Caco-2 (cell line): ENCODE results near the gene ART1. TPM values are rescaled to one million over a fixed set of nuclear protein-coding genes. Genes with fewer than 3 reads are reported as not detected.

Experiments
- BruUV-seq: library from RNA; stranded (reverse); fragments of 400-500 nt; replicated peaks from 2 replicates; lab custom pipeline; 2021; lab: Mats Ljungman, UMichigan
- CTCF ChIA-PET: fragments of 300-600 bp; sonication (Branson Sonifier 250); formaldehyde crosslinking; loops from one replicate; lab custom pipeline; 2022; ENCODE audit warnings: antibody characterized with exemption; lab: Charles Lee
- POLR2A ChIA-PET: fragments of 300-600 bp; sonication (Branson Sonifier 250); formaldehyde crosslinking; loops from one replicate; lab custom pipeline; 2022; ENCODE audit warnings: antibody characterized with exemption; lab: Charles Lee
- DNase-seq, 2 experiments: peaks; one replicate each; pipeline versions ENCODE4 v3.0.0 to v3.0.0-alpha.2; 2020 to 2022
- H3K27me3 ChIP-seq: replicated peaks from 2 replicates; pipeline ENCODE4 v1.6.0; 2011; ENCODE audit warnings: low read length; ENCODE audit not compliant: control insufficient read depth, insufficient read depth
- H3K36me3 ChIP-seq: 2 replicates; pipeline ENCODE4 v1.5.1; 2011; ENCODE audit warnings: low read length; ENCODE audit not compliant: control insufficient read depth, insufficient read depth
- H3K4me1 ChIP-seq: fragments of 250-450 bp; sonication (Bioruptor Pico); 2 replicates; pipeline ENCODE4 v1.5.1; 2020; ENCODE audit warnings: mild to moderate bottlenecking
- H3K4me3 ChIP-seq: 2 replicates; pipeline ENCODE4 v1.5.1; 2011; ENCODE audit warnings: low read depth, mild to moderate bottlenecking, control low read depth, low read length
- H3K9me3 ChIP-seq: fragments of 250-450 bp; sonication (Bioruptor Pico); 2 replicates; pipeline ENCODE4 v1.5.1; 2020; ENCODE audit warnings: mild to moderate bottlenecking, moderate library complexity
- H3K27ac Mint-ChIP-seq: one replicate; pipeline ENCODE4 v1.8.0; 2022; ENCODE audit warnings: mixed read lengths; ENCODE audit not compliant: unreplicated experiment
- H3K27me3 Mint-ChIP-seq: one replicate; pipeline ENCODE4 v1.8.0; 2022; ENCODE audit warnings: mixed read lengths; ENCODE audit not compliant: insufficient read depth, unreplicated experiment
- H3K36me3 Mint-ChIP-seq: one replicate; pipeline ENCODE4 v1.8.0; 2022; ENCODE audit warnings: mild to moderate bottlenecking, mixed read lengths; ENCODE audit not compliant: insufficient read depth, unreplicated experiment
- H3K4me1 Mint-ChIP-seq: one replicate; pipeline ENCODE4 v1.8.0; 2022; ENCODE audit warnings: low read depth, mixed read lengths; ENCODE audit not compliant: unreplicated experiment
- H3K4me3 Mint-ChIP-seq: one replicate; pipeline ENCODE4 v1.8.0; 2022; ENCODE audit warnings: mild to moderate bottlenecking, moderate library complexity, mixed read lengths; ENCODE audit not compliant: unreplicated experiment
- H3K9me3 Mint-ChIP-seq: one replicate; pipeline ENCODE4 v1.8.0; 2022; ENCODE audit warnings: mixed read lengths; ENCODE audit not compliant: unreplicated experiment
- CTCF ChIP-seq, 2 experiments: fragments of 200-600 bp in 1 of 2; IDR thresholded peaks; 1 replicate in 1 of 2; 2 replicates in 1 of 2; pipeline versions ENCODE4 v1.5.1 to v1.8.0; 2011 to 2022; ENCODE audit warnings: antibody characterized with exemption in 1 of 2, control low read depth in 1 of 2, inconsistent platforms in 1 of 2, low read depth in 1 of 2, low read length in 1 of 2, mild to moderate bottlenecking in 1 of 2, moderate library complexity in 1 of 2; ENCODE audit not compliant: insufficient read depth in 1 of 2, severe bottlenecking in 1 of 2, unreplicated experiment in 1 of 2
- intact Hi-C: fragments of 100-400 bp; cut with micrococcal nuclease; formaldehyde crosslinking; loops from one replicate; pipeline ENCODE4 v1.10.0; 2022; ENCODE audit not compliant: unreplicated experiment
- total RNA-seq: library from RNA; stranded (reverse); gene quantifications from 2 replicates; pipeline ENCODE4 v1.2.3, GENCODE V29; 2022

Gene ART1
- total RNA-seq, 1 experiment from 2014 or later, result not detected

- Mint-ChIP-seq H3K27ac (no peak overlapping the region), H3K4me1 (peaks cover 8% of the 10 kb centered on the region), H3K4me3 (no peak overlapping the region), H3K27me3 (no peaks in the 10 kb centered on the region), H3K36me3 (no peaks in the 10 kb centered on the region), H3K9me3 (no peaks in the 10 kb centered on the region)
- no peak for DNase-seq
- ChIA-PET POLR2A (no interaction called here), CTCF (no interaction called here)
- Histone ChIP-seq H3K4me1 (peaks cover 8% of the 10 kb centered on the region), H3K27me3 (no peaks in the 10 kb centered on the region), H3K9me3 (0 out of 2 replicates have a peak, but pooled peaks cover 5% of the 10 kb centered on the region), H3K36me3 (no peaks in the 10 kb centered on the region), H3K4me3 (no peak overlapping the region)
- BruUV-seq, result no TSS peak
- intact Hi-C loops, result no loop called here
- TF ChIP-seq CTCF (IDR thresholded peaks at IDR 0.05; ENCODE audit: insufficient read depth in 1 of 2, low read depth in 1 of 2, low read length in 1 of 2, severe bottlenecking in 1 of 2, unreplicated experiment in 1 of 2), result no peak
These were observed 28.0 kb upstream of the ART1 start for GRCh38 chr11:3616721-3617460.

DNA sequence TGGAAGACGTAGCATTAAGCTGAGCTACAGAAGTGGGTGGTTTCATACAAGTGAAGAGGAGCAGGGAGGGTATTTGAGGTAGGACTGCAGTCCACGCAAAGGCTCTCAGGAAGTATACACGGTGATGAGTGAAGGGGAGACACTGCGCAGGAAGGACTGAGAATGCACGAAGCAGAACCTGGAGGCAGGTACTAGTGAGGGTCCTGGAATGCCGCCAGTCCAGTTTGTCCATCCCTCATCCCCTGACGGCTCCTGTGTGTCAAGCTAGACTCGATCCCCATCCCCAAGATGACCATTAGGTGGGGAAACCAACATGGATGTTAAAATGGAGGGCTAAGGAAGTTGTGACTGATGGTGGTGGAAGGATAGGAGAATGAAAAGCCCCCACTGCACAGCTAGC, 26.9 kb upstream of the ART1 start:
- Mint-ChIP-seq H3K4me3 (no peak overlapping the region), H3K9me3 (no peaks in the 10 kb centered on the region), H3K27ac (no peak overlapping the region), H3K27me3 (no peaks in the 10 kb centered on the region), H3K36me3 (no peaks in the 10 kb centered on the region), H3K4me1 (peaks cover 8% of the 10 kb centered on the region)
- Histone ChIP-seq H3K27me3 (no peaks in the 10 kb centered on the region), H3K4me1 (peaks cover 8% of the 10 kb centered on the region), H3K9me3 (no peaks in the 10 kb centered on the region), H3K4me3 (no peak overlapping the region), H3K36me3 (no peaks in the 10 kb centered on the region)
- intact Hi-C loops, result no loop called here
- CTCF ChIA-PET, result no interaction called here
- TF ChIP-seq CTCF (IDR thresholded peaks at IDR 0.05; ENCODE audit: insufficient read depth in 1 of 2, low read depth in 1 of 2, low read length in 1 of 2, severe bottlenecking in 1 of 2, unreplicated experiment in 1 of 2), result no peak
- POLR2A ChIA-PET, result no interaction called here
- DNase-seq, result peak; percentile 50 to 65
- BruUV-seq, result no TSS peak

- Mint-ChIP-seq H3K36me3 (no peaks in the 10 kb centered on the region), H3K4me3 (no peak overlapping the region), H3K9me3 (no peaks in the 10 kb centered on the region), H3K27me3 (no peaks in the 10 kb centered on the region), H3K4me1 (peaks cover 6% of the 10 kb centered on the region), H3K27ac (no peak overlapping the region)
- no peaks in the 10 kb centered on the region for H3K27me3 ChIP-seq
- ChIA-PET POLR2A (no interaction called here), CTCF (no interaction called here)
- no peak for DNase-seq
- no peaks in the 10 kb centered on the region for H3K36me3 ChIP-seq
- BruUV-seq, result no TSS peak
- peaks cover 12% of the 10 kb centered on the region for H3K4me1 ChIP-seq
- H3K4me3 ChIP-seq, result no peak overlapping the region
- no peak for TF ChIP-seq CTCF (IDR thresholded peaks at IDR 0.05; ENCODE audit: insufficient read depth in 1 of 2, low read depth in 1 of 2, low read length in 1 of 2, severe bottlenecking in 1 of 2, unreplicated experiment in 1 of 2)
- no peaks in the 10 kb centered on the region for H3K9me3 ChIP-seq
- intact Hi-C loops, result no loop called here
These were observed 22.4 kb upstream of the ART1 start for GRCh38 chr11:3622521-3622920.
